ENCODE data around the gene RPH3AL. TPM values are rescaled to one million over a fixed set of nuclear protein-coding genes. Genes with fewer than 3 reads are reported as not detected.

RPH3AL gene
- polyA plus RNA-seq, 3 donors = 0.71 to 1.9 (median 1.5) TPM

DNA sequence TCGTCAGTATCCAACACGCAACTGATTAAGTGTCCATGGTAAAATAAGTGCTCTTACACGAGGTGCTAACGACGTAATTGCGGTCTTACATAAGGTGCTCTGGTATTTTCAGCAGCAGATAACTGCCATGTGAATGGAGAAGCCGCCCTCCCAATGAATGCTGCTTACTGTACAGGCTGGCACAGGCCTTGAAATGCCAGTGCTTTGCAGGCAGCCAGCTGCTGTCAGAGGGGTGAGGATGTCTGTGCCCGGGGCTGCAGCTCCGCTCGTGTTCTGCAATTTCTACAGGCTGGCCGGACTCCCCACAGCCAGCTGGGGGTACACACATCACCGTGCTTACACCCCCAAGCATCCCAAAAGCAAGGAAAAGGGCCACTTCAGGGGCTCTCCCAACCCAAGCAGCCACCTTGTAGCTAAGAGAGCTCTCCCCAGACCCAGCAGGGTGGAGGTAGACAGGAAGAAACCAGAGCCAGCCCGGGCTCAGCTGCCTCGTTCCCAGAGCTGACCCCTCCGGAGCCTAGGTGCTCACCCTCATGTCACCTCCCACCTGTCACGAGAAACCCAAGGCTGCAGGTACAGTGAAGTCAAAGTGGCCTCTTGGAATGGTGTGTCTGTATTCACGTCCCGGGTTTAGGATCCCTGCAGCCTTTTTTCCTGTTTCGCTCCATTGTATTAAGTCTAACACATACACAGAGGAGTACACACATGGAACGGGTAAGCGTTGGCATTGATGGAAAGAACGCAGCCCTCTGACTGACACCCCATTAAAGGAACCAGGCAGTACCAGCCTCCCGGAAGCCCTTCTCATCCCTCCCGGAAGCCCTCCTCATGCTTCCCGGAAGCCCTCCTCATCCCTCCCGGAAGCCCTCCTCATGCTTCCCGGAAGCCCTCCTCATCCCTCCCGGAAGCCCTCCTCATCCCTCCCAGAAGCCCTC lies 27.2 kb upstream of the RPH3AL start:
- H2AFZ ChIP-seq (ENCODE audit: insufficient read depth, low read depth, low read length, poor library complexity, severe bottlenecking) = no peak overlapping the region
- Mint-ChIP-seq H3K27me3 (ENCODE audit: low read depth in 3 of 3) (peaks cover 41 to 53% (median 42%) of the 10 kb centered on the region in 3 donors), H3K4me1 (peaks cover 16% of the 10 kb centered on the region), H3K27ac (no peak overlapping the region), H3K4me3 (no peak overlapping the region), H3K36me3 (peaks cover 7 to 8% of the 10 kb centered on the region in 2 donors), H3K9me3 (peaks cover 0 to 7% (median 6%) of the 10 kb centered on the region in 7 donors)
- no peak overlapping the region for H3K9ac ChIP-seq (ENCODE audit: insufficient read depth, low read length, poor library complexity, severe bottlenecking)
- H3K79me2 ChIP-seq (ENCODE audit: insufficient read depth, low read length) = no peaks in the 10 kb centered on the region
- TF ChIP-seq, protein P1, sequence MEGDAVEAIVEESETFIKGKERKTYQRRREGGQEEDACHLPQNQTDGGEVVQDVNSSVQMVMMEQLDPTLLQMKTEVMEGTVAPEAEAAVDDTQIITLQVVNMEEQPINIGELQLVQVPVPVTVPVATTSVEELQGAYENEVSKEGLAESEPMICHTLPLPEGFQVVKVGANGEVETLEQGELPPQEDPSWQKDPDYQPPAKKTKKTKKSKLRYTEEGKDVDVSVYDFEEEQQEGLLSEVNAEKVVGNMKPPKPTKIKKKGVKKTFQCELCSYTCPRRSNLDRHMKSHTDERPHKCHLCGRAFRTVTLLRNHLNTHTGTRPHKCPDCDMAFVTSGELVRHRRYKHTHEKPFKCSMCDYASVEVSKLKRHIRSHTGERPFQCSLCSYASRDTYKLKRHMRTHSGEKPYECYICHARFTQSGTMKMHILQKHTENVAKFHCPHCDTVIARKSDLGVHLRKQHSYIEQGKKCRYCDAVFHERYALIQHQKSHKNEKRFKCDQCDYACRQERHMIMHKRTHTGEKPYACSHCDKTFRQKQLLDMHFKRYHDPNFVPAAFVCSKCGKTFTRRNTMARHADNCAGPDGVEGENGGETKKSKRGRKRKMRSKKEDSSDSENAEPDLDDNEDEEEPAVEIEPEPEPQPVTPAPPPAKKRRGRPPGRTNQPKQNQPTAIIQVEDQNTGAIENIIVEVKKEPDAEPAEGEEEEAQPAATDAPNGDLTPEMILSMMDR (IDR thresholded peaks at IDR 0.05) = no peak
- H3K4me2 ChIP-seq (replicated peaks; ENCODE audit: extremely low read depth, low read length, poor library complexity, severe bottlenecking) = no peak overlapping the region
- no peaks in the 10 kb centered on the region for H3K4me1 ChIP-seq (ENCODE audit: control insufficient read depth in 1 of 2, insufficient read depth in 2 of 2, low read length in 2 of 2)
- no peaks in the 10 kb centered on the region for H4K20me1 ChIP-seq (ENCODE audit: insufficient read depth, low read length)
- no peak overlapping the region for H3K4me3 ChIP-seq (replicated peaks in 1 of 3; ENCODE audit: low read depth in 2 of 3, low read length in 3 of 3)
- H3K27ac ChIP-seq (ENCODE audit: low read depth in 1 of 2, low read length in 2 of 2) = no peak overlapping the region
- peaks cover 3 to 17% of the 10 kb centered on the region in 2 donors for H3K27me3 ChIP-seq (ENCODE audit: control insufficient read depth in 2 of 2, insufficient read depth in 2 of 2, low read length in 2 of 2)
- DNase-seq = no peak
- no peaks in the 10 kb centered on the region for H3K36me3 ChIP-seq (replicated peaks in 1 of 2; ENCODE audit: control insufficient read depth in 1 of 2, insufficient read depth in 2 of 2, low read length in 2 of 2)
- 93% methylated on average over 15 of the region's 28 CpGs for WGBS (ENCODE audit: insufficient coverage)
- intact Hi-C loops (cut with micrococcal nuclease) = no loop called here
- peaks cover 0 to 4% of the 10 kb centered on the region in 2 donors for H3K9me3 ChIP-seq (replicated peaks in 1 of 2; ENCODE audit: control insufficient read depth in 1 of 2, insufficient read depth in 1 of 2, low read length in 2 of 2)

DNA sequence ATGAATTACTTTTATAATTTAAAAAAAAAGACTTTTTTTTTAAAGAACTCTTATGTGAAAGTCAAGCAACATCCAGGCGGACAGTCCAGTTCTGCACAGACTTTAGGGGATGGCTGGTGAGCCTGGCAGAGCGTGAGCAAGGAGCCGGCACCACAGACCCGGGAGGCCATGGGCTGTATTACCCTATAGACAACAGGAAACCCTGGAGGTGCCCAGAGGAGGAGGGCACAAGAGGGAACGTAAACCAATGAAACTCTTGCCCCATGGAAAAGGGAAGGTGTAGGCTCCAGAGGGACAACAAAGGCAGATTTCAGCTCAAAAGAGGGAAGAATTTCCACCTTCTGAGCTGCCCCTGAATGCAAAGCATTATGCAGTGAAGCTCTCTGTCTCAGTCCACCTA lies 25.5 kb upstream of the RPH3AL start:
- no peaks in the 10 kb centered on the region for H3K79me2 ChIP-seq (ENCODE audit: insufficient read depth, low read length)
- TF ChIP-seq, protein P1 (IDR thresholded peaks at IDR 0.05) = no peak
- Mint-ChIP-seq H3K4me3 (no peak overlapping the region), H3K4me1 (peaks cover 10% of the 10 kb centered on the region), H3K27me3 (ENCODE audit: low read depth in 3 of 3) (peaks cover 25 to 36% (median 26%) of the 10 kb centered on the region in 3 donors), H3K27ac (no peak overlapping the region), H3K9me3 (peaks cover 0 to 2% (median 0%) of the 10 kb centered on the region in 7 donors), H3K36me3 (peaks cover 0 to 3% of the 10 kb centered on the region in 2 donors)
- 80% methylated on average over 1 of the region's 5 CpGs for WGBS (ENCODE audit: insufficient coverage)
- H3K4me1 ChIP-seq (ENCODE audit: control insufficient read depth in 1 of 2, insufficient read depth in 2 of 2, low read length in 2 of 2) = no peaks in the 10 kb centered on the region
- no peaks in the 10 kb centered on the region for H3K36me3 ChIP-seq (replicated peaks in 1 of 2; ENCODE audit: control insufficient read depth in 1 of 2, insufficient read depth in 2 of 2, low read length in 2 of 2)
- no peak overlapping the region for H3K4me3 ChIP-seq (replicated peaks in 1 of 3; ENCODE audit: low read depth in 2 of 3, low read length in 3 of 3)
- no peak overlapping the region for H3K9ac ChIP-seq (ENCODE audit: insufficient read depth, low read length, poor library complexity, severe bottlenecking)
- no peak overlapping the region for H3K27ac ChIP-seq (ENCODE audit: low read depth in 1 of 2, low read length in 2 of 2)
- intact Hi-C loops (cut with micrococcal nuclease) = no loop called here
- no peaks in the 10 kb centered on the region for H4K20me1 ChIP-seq (ENCODE audit: insufficient read depth, low read length)
- no peaks in the 10 kb centered on the region for H3K9me3 ChIP-seq (replicated peaks in 1 of 2; ENCODE audit: control insufficient read depth in 1 of 2, insufficient read depth in 1 of 2, low read length in 2 of 2)
- H3K27me3 ChIP-seq (ENCODE audit: control insufficient read depth in 2 of 2, insufficient read depth in 2 of 2, low read length in 2 of 2) = peaks cover under 1 to 2% of the 10 kb centered on the region in 2 donors
- no peak overlapping the region for H2AFZ ChIP-seq (ENCODE audit: insufficient read depth, low read depth, low read length, poor library complexity, severe bottlenecking)
- no peak for DNase-seq
- H3K4me2 ChIP-seq (replicated peaks; ENCODE audit: extremely low read depth, low read length, poor library complexity, severe bottlenecking) = no peak overlapping the region
